Inflammatory macrophage treated with lipopolysaccharide for 4 hours (primary cell): ENCODE data around the gene SAT1.

ENCODE experiments used
- DNase-seq: peaks from one replicate; pipeline ENCODE4 v3.0.0-alpha.2; 2020

Gene SAT1

GRCh38 chrX:23811656-23812055 is 28.7 kb downstream of the SAT1 start:
- DNase-seq, result no peak

DNA sequence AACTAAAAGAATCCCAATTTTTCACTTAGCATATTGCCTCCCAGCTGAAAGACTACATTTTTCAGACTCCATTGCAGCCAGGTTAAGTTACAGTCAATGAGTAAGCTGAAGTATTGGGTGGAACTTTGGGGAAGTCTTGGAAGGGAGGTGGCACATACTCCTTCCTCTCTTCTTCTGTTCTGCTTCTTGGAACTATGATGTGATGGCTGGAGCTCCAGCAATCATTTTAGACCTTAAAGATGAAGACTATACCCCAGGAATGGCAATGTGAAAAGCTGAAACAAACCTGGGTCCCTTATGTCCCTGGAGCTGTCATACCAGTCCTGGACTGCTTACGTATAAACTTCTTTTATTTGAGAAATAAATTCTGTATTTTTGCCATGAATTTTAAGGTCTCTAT is 30.8 kb downstream of the SAT1 start:
- DNase-seq, result no peak

- no peak for DNase-seq
Observed at GRCh38 chrX:23815376-23815775, 32.4 kb downstream of the SAT1 start.

DNA sequence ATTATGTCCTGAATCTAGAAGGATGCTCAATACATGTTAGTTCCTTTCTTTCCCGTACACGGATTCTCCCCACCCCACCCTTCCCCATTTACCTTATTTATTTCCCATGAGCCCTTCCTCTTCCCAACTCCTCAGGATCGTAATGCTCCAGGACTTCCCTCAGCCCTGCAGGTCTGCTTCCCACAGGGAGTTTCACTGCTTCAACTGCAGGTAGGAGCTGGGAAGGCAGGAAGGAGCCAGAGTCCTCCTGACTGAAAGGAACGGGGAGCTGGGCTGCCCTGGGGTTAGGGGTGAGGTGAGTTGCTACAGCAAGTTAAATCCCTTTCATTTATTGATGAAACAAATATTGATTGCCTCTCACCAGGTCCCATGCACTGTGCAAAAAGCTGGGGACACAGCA is 33.2 kb downstream of the SAT1 start:
- DNase-seq, result no peak

GRCh38 chrX:23817979-23818336 is 35.0 kb downstream of the SAT1 start:
- DNase-seq, result no peak

DNA sequence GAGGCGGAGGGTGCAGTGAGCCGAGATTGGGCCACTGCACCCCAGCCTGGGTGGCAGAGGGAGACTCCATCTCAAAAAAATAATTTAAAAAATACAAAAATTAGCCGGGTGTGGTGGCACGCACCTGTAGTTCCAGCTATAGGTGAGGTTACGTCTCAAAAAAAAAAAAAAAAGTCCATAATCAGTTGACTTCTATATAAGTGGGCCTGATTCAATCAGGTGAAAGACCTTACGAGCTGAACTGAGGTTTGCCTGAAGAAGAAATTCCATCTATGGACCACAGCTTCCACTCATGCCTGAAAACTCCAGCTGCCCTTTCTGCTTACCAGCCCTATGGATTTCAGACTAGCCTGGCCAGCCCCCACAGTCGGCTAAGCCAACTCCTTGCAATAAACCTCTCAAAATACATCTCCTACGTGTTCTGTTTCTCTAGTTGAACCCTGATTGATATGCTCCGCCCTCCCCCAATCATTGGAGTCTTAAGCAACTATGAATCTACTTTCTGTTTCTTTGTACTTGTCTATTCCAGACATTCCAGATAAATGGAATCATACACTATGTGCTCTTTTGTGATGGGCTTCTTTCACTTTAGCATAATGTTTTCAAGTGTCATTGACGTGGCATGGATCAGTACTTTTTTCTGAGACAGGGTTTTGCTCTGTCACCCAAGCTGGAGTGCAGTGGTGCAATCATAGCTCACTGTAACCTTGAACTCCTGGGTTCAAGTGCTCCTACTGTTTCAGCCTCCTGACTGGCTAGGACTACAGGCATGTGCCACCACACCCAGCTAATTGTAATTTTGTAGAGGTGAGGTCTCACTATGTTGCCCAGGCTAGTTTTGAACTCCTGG is 36.6 kb downstream of the SAT1 start:
- DNase-seq, result no peak

DNA sequence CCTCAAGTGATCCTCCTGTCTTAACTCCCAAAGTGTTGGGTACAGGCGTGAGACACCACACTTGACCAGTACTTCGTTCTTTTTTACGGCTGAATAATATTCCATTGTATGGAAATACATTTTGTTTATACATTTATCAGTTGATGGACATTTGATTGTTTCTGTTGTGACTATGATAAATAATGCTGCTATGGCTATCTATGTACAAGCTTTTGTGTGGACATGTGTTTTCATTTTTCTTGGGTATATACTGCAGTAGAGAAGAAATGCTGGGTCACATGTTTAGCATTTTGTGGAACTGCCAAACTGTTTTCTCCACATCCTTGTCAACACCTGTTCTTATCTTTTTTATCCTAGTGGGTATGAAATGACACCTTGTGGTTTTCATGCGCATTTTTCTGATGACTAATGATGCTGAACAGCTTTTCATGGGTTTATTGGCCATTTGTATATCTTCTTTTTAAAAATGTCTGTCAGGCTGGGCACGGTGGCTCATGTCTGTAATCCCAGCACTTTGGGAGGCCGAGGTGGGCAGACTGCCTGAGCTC is 37.3 kb downstream of the SAT1 start:
- DNase-seq, result no peak

DNA sequence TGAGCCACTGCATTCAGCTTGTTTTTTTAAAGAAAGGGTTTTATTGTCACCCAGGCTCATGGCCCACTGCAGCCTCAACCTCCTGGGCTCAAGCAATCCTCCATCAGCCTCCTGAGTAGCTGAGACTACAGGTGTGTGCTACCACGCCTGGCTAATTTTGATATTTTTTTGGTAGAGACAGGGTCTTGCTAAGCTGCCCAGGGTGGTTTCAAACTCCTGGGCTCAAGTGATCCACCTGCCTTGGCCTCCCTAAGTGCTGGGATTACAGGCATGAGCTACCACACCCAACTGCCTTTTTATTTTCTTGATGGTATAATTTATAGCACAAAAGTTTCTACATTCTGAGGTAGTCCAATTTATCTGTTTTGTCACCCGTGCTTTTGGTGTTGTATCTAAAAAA is 38.9 kb downstream of the SAT1 start:
- DNase-seq, result no peak

DNA sequence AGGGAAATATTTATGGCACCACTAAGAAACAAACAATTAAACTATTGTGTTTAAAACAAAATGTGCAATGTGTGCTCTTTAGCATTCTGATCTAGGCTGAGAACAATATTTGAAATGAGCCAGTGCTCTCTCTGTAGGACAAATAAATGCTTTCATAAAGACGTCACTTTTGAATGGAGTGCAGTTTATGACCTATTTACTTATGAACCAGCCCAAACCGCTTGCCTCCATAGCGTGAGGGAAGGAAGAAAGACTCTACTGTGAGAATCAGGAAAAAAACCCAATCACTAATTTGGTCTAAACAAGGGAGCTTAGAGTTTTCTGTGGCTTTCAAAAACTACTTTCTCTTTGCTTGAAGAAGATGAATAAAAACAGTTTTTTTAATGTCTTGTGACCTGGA is 39.4 kb downstream of the SAT1 start:
- DNase-seq, result no peak

DNA sequence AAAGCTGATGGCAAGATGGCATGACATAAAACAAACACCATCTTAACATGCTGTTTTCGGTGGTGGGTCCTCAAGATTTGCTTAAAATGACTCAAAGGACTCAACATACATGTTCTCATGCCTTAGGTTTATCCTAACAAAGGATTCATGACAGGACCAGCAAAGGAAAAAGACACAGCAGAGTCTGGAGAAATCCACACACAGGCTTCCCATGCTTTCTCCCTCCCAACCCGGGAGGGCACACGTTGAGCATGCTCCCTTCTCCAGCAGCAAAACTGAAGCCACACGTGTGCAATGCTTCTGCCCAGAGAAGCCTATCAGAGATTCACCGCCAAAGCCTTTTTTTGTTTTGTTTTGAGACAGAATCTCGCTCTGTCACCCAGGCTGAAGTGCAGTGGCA is 39.9 kb downstream of the SAT1 start:
- DNase-seq, result no peak

DNA sequence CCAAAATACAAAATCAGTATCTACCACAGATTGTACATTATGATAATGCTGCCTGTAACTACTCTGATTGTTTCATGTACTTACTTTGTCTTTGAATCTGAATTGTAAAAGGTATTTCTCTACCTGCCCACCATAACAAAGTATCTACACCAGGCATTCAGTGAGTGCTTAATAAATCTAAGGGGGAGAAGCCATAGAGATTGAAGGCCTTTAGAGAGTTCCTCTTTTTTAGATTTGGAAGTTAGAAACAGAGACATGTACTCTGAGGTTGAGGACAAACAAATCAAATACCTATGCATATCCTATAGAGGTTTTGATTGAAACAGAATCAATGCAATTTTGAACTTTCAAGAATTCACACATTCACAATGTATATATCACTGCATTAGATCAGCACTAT is 42.7 kb downstream of the SAT1 start:
- no peak for DNase-seq

DNA sequence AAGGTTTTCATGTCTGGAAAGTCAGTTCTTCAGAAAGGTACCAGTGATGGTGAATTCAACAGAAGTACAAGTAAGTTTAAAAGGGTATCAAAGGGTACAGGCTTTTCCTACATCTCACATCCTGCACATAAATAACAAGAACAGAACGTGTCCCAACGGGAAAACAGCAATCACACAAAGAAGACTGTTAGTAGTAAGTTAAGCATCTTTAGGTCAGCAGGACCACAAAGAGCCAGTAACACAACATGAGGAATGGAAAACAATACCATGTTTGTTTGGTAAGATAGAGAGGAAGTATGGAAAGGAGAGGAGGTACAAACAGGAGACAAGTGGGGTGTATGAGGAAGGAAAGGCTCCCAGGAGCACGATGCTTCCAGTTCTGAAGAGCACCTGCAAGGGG is 43.2 kb downstream of the SAT1 start:
- DNase-seq, result no peak

DNA sequence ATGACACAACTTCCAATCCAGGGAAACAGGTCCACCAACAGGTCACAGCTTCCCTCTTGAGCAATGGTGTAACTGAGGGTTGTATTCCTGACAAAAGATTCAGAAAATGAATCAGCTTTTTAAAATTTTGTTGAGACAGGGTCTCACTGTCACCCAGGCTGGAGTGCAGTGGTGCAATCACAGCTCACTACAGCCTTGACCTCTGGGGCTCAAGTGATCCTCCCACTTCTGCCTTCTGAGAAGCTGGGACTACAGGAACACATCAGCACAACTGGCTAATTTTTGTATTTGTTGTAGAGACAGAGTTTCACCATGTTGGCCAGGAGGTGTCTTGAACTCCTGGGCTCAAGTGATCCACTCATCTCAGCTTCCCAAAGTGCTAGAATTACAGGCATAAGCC is 43.7 kb downstream of the SAT1 start:
- peak; percentile 43 for DNase-seq

- no peak for DNase-seq
Observed at GRCh38 chrX:23828881-23829280, 45.9 kb downstream of the SAT1 start.

DNA sequence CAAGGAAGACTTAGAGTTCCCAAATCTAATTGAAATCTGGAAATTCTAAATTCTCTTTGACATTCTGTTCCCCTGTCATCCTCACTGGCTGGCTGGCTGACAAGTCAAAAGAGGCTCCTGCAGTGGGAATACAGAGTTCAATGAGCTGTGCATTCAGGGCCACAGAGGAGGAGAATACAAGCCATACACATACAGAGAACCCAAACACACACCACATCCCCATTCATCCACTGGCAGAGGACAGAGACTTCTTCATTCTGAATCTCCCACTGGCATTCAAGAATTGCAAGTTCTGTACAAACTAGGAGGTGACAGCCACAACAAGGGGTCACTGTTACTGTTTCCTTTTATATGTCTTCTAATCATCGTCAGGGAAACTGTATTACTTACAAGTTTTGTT is 49.7 kb downstream of the SAT1 start:
- no peak for DNase-seq
